HepG2 (cell line): ENCODE measurements around the gene CDC42EP5. TPM values are rescaled to one million over a fixed set of nuclear protein-coding genes. Genes with fewer than 3 reads are reported as not detected.

Source experiments
- ATF7-NPFF ChIP-seq: sonication (generic); formaldehyde crosslinking; IDR thresholded peaks from 2 replicates; pipeline ENCODE4 v1.8.1; 2023; ENCODE audit warnings: mild to moderate bottlenecking, low read depth, missing genetic modification reagents, moderate library complexity
- BCL6 ChIP-seq: IDR thresholded peaks from 2 replicates; pipeline ENCODE4 v1.6.1; 2016; ENCODE audit warnings: missing genetic modification reagents, missing compliant biosample characterization
- CENPX ChIP-seq: sonication (generic); formaldehyde crosslinking; IDR thresholded peaks from 2 replicates; pipeline ENCODE4 v1.9.0; 2021; ENCODE audit warnings: mild to moderate bottlenecking, missing genetic modification reagents, moderate library complexity
- CERS6 ChIP-seq: sonication (generic); formaldehyde crosslinking; IDR thresholded peaks from 2 replicates; pipeline ENCODE4 v1.5.0; 2020; ENCODE audit warnings: missing genetic modification reagents
- FOXK1 ChIP-seq: sonication (generic); formaldehyde crosslinking; IDR thresholded peaks from 2 replicates; pipeline ENCODE4 v1.4.0; 2020; ENCODE audit warnings: low read depth, missing genetic modification reagents, borderline replicate concordance
- GPN1 ChIP-seq: sonication (generic); formaldehyde crosslinking; IDR thresholded peaks from 2 replicates; pipeline ENCODE4 v1.5.1; 2020; ENCODE audit warnings: missing genetic modification reagents, borderline replicate concordance
- HMGA1 ChIP-seq: sonication (generic); formaldehyde crosslinking; conservative IDR thresholded peaks from 2 replicates; pipeline ENCODE4 v1.4.0; 2020; ENCODE audit warnings: missing genetic modification reagents
- MAFG ChIP-seq: sonication (generic); formaldehyde crosslinking; IDR thresholded peaks from 2 replicates; pipeline ENCODE4 v1.5.1; 2020; ENCODE audit warnings: mild to moderate bottlenecking, missing genetic modification reagents
- MEIS1 ChIP-seq: sonication (generic); formaldehyde crosslinking; IDR thresholded peaks from 2 replicates; pipeline ENCODE4 v1.9.0; 2021; ENCODE audit warnings: mild to moderate bottlenecking, missing genetic modification reagents, moderate library complexity, borderline replicate concordance
- MTA1 ChIP-seq: sonication (generic); formaldehyde crosslinking; IDR thresholded peaks from 2 replicates; pipeline ENCODE4 v1.4.0; 2020; ENCODE audit warnings: missing genetic modification reagents, mild to moderate bottlenecking, borderline replicate concordance
- MYPOP ChIP-seq: sonication (generic); formaldehyde crosslinking; IDR thresholded peaks from 2 replicates; pipeline ENCODE4 v1.8.1; 2023; ENCODE audit warnings: mild to moderate bottlenecking, moderate library complexity, missing genetic modification reagents
- PBX3 ChIP-seq: sonication (generic); formaldehyde crosslinking; IDR thresholded peaks from 2 replicates; pipeline ENCODE4 v1.8.1; 2023; ENCODE audit warnings: missing genetic modification reagents, inconsistent platforms, borderline replicate concordance
- POLR2G ChIP-seq: fragments of 200-400 bp; formaldehyde crosslinking; IDR thresholded peaks from 2 replicates; pipeline ENCODE4 v1.6.1; 2018; ENCODE audit warnings: mild to moderate bottlenecking, low read depth, low read length, moderate library complexity
- PRDM4 ChIP-seq: sonication (generic); formaldehyde crosslinking; IDR thresholded peaks from 2 replicates; pipeline ENCODE4 v1.9.0; 2021; ENCODE audit warnings: missing genetic modification reagents, borderline replicate concordance
- REST ChIP-seq, 2 experiments: IDR thresholded peaks; 2 replicates each; pipeline ENCODE4 v1.6.1; 2011 to 2012; ENCODE audit warnings: low read length in 2 of 2, borderline replicate concordance in 1 of 2, low read depth in 1 of 2, mild to moderate bottlenecking in 1 of 2, moderate library complexity in 1 of 2
- SALL1 ChIP-seq: sonication (generic); formaldehyde crosslinking; IDR thresholded peaks from 2 replicates; pipeline ENCODE4 v1.8.0; 2022; ENCODE audit warnings: mild to moderate bottlenecking, missing genetic modification reagents
- SMAD9 ChIP-seq: sonication (generic); formaldehyde crosslinking; IDR thresholded peaks from 2 replicates; pipeline ENCODE4 v1.5.1; 2020; ENCODE audit warnings: mild to moderate bottlenecking, missing genetic modification reagents
- YEATS2 ChIP-seq: sonication (generic); formaldehyde crosslinking; IDR thresholded peaks from 2 replicates; pipeline ENCODE4 v1.4.0; 2020; ENCODE audit warnings: missing genetic modification reagents, borderline replicate concordance
- ZNF446 ChIP-seq: sonication (generic); formaldehyde crosslinking; IDR thresholded peaks from 2 replicates; pipeline ENCODE4 v1.5.0; 2020; ENCODE audit warnings: mild to moderate bottlenecking, missing genetic modification reagents
- ZNF567 ChIP-seq: sonication (generic); formaldehyde crosslinking; IDR thresholded peaks from 2 replicates; pipeline ENCODE4 v1.8.1; 2023; ENCODE audit warnings: mild to moderate bottlenecking, missing genetic modification reagents, borderline replicate concordance
- ZNF660 ChIP-seq: sonication (generic); formaldehyde crosslinking; IDR thresholded peaks from 2 replicates; pipeline ENCODE4 v1.5.1; 2020; ENCODE audit warnings: mild to moderate bottlenecking, low read depth, missing genetic modification reagents, borderline replicate concordance
- ZNF780A ChIP-seq: sonication (generic); formaldehyde crosslinking; IDR thresholded peaks from 2 replicates; pipeline ENCODE4 v1.8.0; 2022; ENCODE audit warnings: mild to moderate bottlenecking, missing genetic modification reagents, moderate library complexity
- polyA plus RNA-seq, 8 experiments: library from polyadenylated mRNA; depleted of rRNA in 3 of 8; stranded (reverse) in 7 of 8; unstranded in 1 of 8; fragments of >200 nt; fragmentation: Illumina TruSeq in 4 of 8; extraction: Trizol in 4 of 8; gene quantifications; 2 replicates each; pipeline versions ENCODE4 v1.2.1 to v1.2.3, GENCODE V29; 2011 to 2016; ENCODE audit warnings: low read depth in 4 of 8, missing spikeins in 1 of 8, mixed read lengths in 1 of 8; ENCODE audit not compliant: insufficient read depth in 1 of 8
- total RNA-seq, 5 experiments: library from RNA; depleted of rRNA; stranded (reverse); fragments of >200 nt; fragmentation: Illumina TruSeq; extraction: Trizol; gene quantifications; 2 replicates each; pipeline ENCODE4 v1.2.3, GENCODE V29; 2016; ENCODE audit warnings: low read depth in 1 of 5

Gene CDC42EP5
- total and polyA plus RNA-seq, 2 of the 13 experiments (the other 11 are each of a cell fraction or from before 2014, with no cell fraction given) = 0.41 to 1.6 TPM

GRCh38 chr19:54420068-54420382 lies 53.1 kb downstream of the CDC42EP5 start (continued):
- TF ChIP-seq CENPX (CRISPR knock-in tag) (no peak), SMAD9 (CRISPR knock-in tag) (no peak), ZNF660 (CRISPR knock-in tag) (no peak), CERS6 (CRISPR knock-in tag) (no peak), ZNF446 (no peak), ATF7-NPFF (no peak), POLR2G (peak; percentile 64; the same call in 1 of the 2 replicates), ZNF780A (CRISPR knock-in tag) (no peak), SALL1 (CRISPR knock-in tag) (peak; percentile 36; the same call in 1 of the 2 replicates), PRDM4 (CRISPR knock-in tag) (no peak), HMGA1 (CRISPR knock-in tag) (no peak), ZNF567 (no peak), YEATS2 (CRISPR knock-in tag) (no peak), MTA1 (CRISPR knock-in tag) (0 out of 2 replicates have a peak, but pooled peaks have one; percentile 47), MYPOP (no peak), GPN1 (CRISPR knock-in tag) (no peak), FOXK1 (no peak), PBX3 (CRISPR knock-in tag) (no peak), REST (IDR thresholded peaks at IDR 0.05; ENCODE audit: borderline replicate concordance in 1 of 2, low read depth in 1 of 2, low read length in 2 of 2) (no peak), MEIS1 (CRISPR knock-in tag) (no peak), BCL6 (CRISPR knock-in tag) (no peak), MAFG (CRISPR knock-in tag) (no peak)
